Measurements from ENCODE around the gene PLA2G6. TPM values are rescaled to one million over a fixed set of nuclear protein-coding genes. Genes with fewer than 3 reads are reported as not detected.
"Not testable (repeated sequence)": the region's sequence is repeated elsewhere in the genome, so short reads cannot be mapped to it uniquely, and the experiment has no call there.

Gene PLA2G6
- total RNA-seq, 4 donors from 2014 or later = 4.4 to 30.5 (median 22.0) TPM

DNA sequence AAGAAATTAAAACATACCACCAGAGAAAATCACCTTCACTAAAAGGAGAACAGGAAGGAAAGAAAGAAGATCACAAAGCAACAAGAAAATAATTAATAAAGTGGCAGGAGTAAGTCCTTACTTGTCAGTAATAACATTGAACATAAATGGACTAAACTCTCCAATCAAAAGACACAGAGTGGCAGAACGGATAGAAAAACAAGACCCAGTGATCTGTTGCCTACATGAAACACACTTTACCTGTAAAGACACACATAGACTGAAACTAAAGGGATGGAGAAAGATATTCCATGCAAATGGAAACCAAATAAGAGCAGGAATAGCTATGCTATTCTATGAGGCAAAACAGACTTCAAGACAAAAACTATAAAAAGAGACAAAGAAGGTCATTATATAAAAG, 25.9 kb downstream of the PLA2G6 start:
- no peaks in the 10 kb centered on the region for H3K36me3 ChIP-seq
- WGBS, 2 donors (ENCODE audit: low coverage in 1 of 2) = 83% methylated on average over 1 of the region's 1 CpG; no CpG with 5 or more reads in 1 of the 2 donors
- no peak for ATAC-seq
- H3K4me1 ChIP-seq = no peaks in the 10 kb centered on the region
- no peak overlapping the region for H3K27ac ChIP-seq
- TF ChIP-seq, protein P1, sequence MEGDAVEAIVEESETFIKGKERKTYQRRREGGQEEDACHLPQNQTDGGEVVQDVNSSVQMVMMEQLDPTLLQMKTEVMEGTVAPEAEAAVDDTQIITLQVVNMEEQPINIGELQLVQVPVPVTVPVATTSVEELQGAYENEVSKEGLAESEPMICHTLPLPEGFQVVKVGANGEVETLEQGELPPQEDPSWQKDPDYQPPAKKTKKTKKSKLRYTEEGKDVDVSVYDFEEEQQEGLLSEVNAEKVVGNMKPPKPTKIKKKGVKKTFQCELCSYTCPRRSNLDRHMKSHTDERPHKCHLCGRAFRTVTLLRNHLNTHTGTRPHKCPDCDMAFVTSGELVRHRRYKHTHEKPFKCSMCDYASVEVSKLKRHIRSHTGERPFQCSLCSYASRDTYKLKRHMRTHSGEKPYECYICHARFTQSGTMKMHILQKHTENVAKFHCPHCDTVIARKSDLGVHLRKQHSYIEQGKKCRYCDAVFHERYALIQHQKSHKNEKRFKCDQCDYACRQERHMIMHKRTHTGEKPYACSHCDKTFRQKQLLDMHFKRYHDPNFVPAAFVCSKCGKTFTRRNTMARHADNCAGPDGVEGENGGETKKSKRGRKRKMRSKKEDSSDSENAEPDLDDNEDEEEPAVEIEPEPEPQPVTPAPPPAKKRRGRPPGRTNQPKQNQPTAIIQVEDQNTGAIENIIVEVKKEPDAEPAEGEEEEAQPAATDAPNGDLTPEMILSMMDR (IDR thresholded peaks at IDR 0.05) = no peak
- no peak for TF ChIP-seq EP300 (IDR thresholded peaks at IDR 0.05)
- no peak for TF ChIP-seq POLR2AphosphoS5 (IDR thresholded peaks at IDR 0.05)
- no peak for TF ChIP-seq POLR2A (IDR thresholded peaks at IDR 0.05)
- H3K27me3 ChIP-seq = no peaks in the 10 kb centered on the region
- no peaks in the 10 kb centered on the region for H3K9me3 ChIP-seq
- no peak overlapping the region for H3K4me3 ChIP-seq

GRCh38 chr22:38154563-38154915, 27.1 kb downstream of the PLA2G6 start:
- H3K36me3 ChIP-seq, H3K27ac ChIP-seq, H3K4me3 ChIP-seq, ATAC-seq, H3K4me1 ChIP-seq, H3K9me3 ChIP-seq, H3K27me3 ChIP-seq: not testable (repeated sequence)
- no CpG with 5 or more reads among the region's 1 CpG for WGBS, 2 donors (ENCODE audit: low coverage in 1 of 2)

GRCh38 chr22:38153821-38154562, 27.6 kb downstream of the PLA2G6 start:
- no peaks in the 10 kb centered on the region for H3K36me3 ChIP-seq
- ATAC-seq = no peak
- H3K9me3 ChIP-seq = no peaks in the 10 kb centered on the region
- no peaks in the 10 kb centered on the region for H3K4me1 ChIP-seq
- H3K4me3 ChIP-seq = no peak overlapping the region
- H3K27ac ChIP-seq = no peak overlapping the region
- H3K27me3 ChIP-seq = no peaks in the 10 kb centered on the region
- 40 to 100% methylated on average over 1 of the region's 4 CpGs for WGBS, 2 donors (ENCODE audit: low coverage in 1 of 2)
- no peak for TF ChIP-seq POLR2A (IDR thresholded peaks at IDR 0.05)
- no peak for TF ChIP-seq POLR2AphosphoS5 (IDR thresholded peaks at IDR 0.05)
- TF ChIP-seq, protein P1 (IDR thresholded peaks at IDR 0.05) = no peak
- TF ChIP-seq EP300 (IDR thresholded peaks at IDR 0.05) = no peak

- 86 to 96% methylated on average over 3 to 8 of the region's 8 CpGs for WGBS, 2 donors (ENCODE audit: low coverage in 1 of 2)
- H3K27me3 ChIP-seq = no peaks in the 10 kb centered on the region
- H3K4me3 ChIP-seq = no peak overlapping the region
- no peak overlapping the region for H3K27ac ChIP-seq
- no peaks in the 10 kb centered on the region for H3K4me1 ChIP-seq
- H3K9me3 ChIP-seq = no peaks in the 10 kb centered on the region
- H3K36me3 ChIP-seq = no peaks in the 10 kb centered on the region
- ATAC-seq = no peak
- TF ChIP-seq EP300 (IDR thresholded peaks at IDR 0.05) = no peak
- TF ChIP-seq, protein P1 (IDR thresholded peaks at IDR 0.05) = no peak
- TF ChIP-seq POLR2AphosphoS5 (IDR thresholded peaks at IDR 0.05) = no peak
- no peak for TF ChIP-seq POLR2A (IDR thresholded peaks at IDR 0.05)
Observed at GRCh38 chr22:38151126-38151500, 30.5 kb downstream of the PLA2G6 start.

DNA sequence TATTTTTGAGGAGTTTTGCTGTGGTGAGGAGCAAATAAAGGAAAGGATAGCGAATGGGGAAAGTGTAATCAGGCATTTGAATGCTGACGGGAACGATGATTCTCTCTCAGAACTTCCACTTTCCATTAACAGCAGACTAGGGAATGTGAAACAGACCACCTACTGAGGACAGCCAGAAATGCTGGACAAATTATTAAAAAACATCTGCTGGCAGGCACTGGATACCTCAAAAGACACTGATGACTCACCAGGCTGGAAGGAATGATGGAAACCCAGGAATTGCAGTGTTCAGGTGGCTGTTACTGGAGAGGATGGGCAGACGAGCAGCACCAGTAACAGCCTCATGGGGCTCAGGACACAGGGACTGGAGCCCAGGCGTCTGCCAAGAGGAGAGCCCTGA, 33.4 kb downstream of the PLA2G6 start:
- WGBS, 2 donors (ENCODE audit: low coverage in 1 of 2) = 60 to 80% methylated on average over 5 of the region's 5 CpGs
- no peak for ATAC-seq
- H3K9me3 ChIP-seq = no peaks in the 10 kb centered on the region

GRCh38 chr22:38146166-38146565, 35.5 kb downstream of the PLA2G6 start:
- ATAC-seq, H3K4me1 ChIP-seq: not testable (repeated sequence)
- WGBS, 2 donors (ENCODE audit: low coverage in 1 of 2) = 75 to 100% methylated on average over 1 to 2 of the region's 3 CpGs

More for the DNA sequence above, 33.4 kb downstream of the PLA2G6 start:
- peaks cover 0 to 15% of the 10 kb centered on the region in 2 donors for H3K36me3 ChIP-seq
- no peaks in the 10 kb centered on the region for H3K27me3 ChIP-seq
- H3K4me3 ChIP-seq = no peak overlapping the region
- TF ChIP-seq EP300 (IDR thresholded peaks at IDR 0.05) = no peak
- TF ChIP-seq, protein P1 (IDR thresholded peaks at IDR 0.05) = no peak
- TF ChIP-seq POLR2A (IDR thresholded peaks at IDR 0.05) = no peak
- no peak for TF ChIP-seq POLR2AphosphoS5 (IDR thresholded peaks at IDR 0.05)
- no peaks in the 10 kb centered on the region for H3K4me1 ChIP-seq
- no peak overlapping the region for H3K27ac ChIP-seq

More at GRCh38 chr22:38146166-38146565, 35.5 kb downstream of the PLA2G6 start:
- peaks cover 0 to 33% of the 10 kb centered on the region in 2 donors for H3K36me3 ChIP-seq
- H3K9me3 ChIP-seq, H3K4me3 ChIP-seq, H3K27me3 ChIP-seq, H3K27ac ChIP-seq: not testable (repeated sequence)
